ENCODE measurements around the gene MATR3.

The MATR3 gene

DNA sequence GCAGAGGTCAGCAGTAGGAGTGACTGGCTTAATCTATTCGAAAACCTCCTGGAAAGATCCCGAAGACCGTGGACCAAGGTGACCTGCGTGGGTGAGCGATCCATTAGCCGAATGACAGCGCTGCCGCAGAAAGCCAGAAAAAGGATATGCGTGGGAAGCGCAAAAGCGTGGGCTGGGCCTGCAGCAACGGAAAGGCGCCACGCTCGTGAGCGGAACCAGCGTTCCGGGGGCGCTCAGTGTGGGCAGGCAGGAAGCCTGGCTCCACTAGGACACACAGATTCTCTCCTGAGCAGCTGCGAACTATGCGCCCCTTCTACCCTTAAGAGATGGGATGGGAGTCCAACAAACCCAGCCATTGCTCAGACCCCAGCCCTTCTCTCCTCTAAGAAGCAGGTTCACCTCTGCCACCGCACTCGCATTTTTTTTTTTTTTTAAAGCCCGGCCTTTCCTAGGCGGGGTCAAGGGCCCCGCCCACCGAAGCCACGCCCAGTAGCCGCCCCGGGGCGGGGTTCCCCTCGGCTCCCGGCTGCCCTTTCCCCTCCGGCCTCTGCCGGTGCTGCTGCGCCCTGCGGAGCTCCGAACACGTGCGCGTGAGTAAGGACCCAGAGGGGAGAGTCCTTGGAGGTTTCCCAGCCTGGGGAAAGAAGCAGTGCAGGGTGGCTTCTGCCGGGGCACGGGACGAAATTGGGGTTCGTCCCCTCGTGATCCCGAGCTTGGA, 19.8 kb upstream of the MATR3 start:
- peaks cover 9% of the 10 kb centered on the region; the same call in 1 of the 2 replicates for H3K36me3 ChIP-seq (ENCODE audit: control insufficient read depth, insufficient read depth, low read length)
- no peaks in the 10 kb centered on the region for H3K27me3 ChIP-seq (replicated peaks; ENCODE audit: control insufficient read depth, insufficient read depth, low read length)
- peak overlapping the region; percentile 79 for H3K4me3 ChIP-seq (replicated peaks; ENCODE audit: low read depth, low read length)
- peak; percentile 95 for DNase-seq (ENCODE audit: extremely low read depth, insufficient read length)
- TF ChIP-seq, protein P1, sequence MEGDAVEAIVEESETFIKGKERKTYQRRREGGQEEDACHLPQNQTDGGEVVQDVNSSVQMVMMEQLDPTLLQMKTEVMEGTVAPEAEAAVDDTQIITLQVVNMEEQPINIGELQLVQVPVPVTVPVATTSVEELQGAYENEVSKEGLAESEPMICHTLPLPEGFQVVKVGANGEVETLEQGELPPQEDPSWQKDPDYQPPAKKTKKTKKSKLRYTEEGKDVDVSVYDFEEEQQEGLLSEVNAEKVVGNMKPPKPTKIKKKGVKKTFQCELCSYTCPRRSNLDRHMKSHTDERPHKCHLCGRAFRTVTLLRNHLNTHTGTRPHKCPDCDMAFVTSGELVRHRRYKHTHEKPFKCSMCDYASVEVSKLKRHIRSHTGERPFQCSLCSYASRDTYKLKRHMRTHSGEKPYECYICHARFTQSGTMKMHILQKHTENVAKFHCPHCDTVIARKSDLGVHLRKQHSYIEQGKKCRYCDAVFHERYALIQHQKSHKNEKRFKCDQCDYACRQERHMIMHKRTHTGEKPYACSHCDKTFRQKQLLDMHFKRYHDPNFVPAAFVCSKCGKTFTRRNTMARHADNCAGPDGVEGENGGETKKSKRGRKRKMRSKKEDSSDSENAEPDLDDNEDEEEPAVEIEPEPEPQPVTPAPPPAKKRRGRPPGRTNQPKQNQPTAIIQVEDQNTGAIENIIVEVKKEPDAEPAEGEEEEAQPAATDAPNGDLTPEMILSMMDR (IDR thresholded peaks at IDR 0.05; ENCODE audit: insufficient read depth, low read length, poor library complexity, severe bottlenecking): peak; percentile 1

DNA sequence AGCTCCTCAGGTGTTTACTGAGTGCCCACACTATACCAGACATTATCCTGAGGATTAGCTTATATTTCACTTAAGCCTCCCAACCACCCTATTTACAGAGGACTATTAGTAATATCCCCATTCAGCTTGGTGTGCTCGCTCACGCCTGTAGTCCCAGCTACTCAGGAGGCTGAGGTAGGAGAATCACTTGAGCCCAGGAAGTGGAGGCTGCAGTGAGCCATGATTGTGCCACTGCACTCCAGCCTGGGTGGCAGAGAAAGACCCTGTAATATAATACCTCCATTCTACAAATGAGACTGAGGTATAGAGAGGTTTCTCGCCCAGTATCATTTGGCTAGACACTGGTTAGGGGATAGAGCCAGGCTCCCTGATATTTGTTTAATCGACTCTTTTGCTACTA, 18.0 kb upstream of the MATR3 start:
- H3K4me3 ChIP-seq (replicated peaks; ENCODE audit: low read depth, low read length): peak overlapping the region; percentile 79
- H3K27me3 ChIP-seq (replicated peaks; ENCODE audit: control insufficient read depth, insufficient read depth, low read length): no peaks in the 10 kb centered on the region
- peaks cover 9% of the 10 kb centered on the region; the same call in 1 of the 2 replicates for H3K36me3 ChIP-seq (ENCODE audit: control insufficient read depth, insufficient read depth, low read length)
- TF ChIP-seq, protein P1 (IDR thresholded peaks at IDR 0.05; ENCODE audit: insufficient read depth, low read length, poor library complexity, severe bottlenecking): no peak
- no peak for DNase-seq (ENCODE audit: extremely low read depth, insufficient read length)

DNA sequence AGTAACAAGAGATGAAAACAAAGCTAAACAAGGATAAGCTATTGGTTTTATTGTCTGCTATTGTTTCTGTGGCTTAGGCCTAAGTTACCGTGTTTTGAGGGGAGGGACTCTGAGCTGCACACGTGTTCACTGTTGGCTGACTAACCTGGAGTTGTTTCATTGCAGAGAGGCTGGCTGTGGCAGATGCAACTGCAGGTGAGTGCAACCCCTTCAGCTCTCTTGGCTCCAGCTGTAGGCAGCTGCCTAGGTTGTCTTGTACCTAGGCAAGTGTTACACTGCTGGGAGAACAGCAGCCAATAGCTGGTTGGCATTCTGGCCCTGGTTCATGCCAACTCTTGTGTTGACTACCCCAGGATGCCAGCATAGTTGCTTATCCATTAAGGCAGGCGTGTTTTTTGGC, 17.6 kb upstream of the MATR3 start:
- Histone ChIP-seq H3K36me3 (ENCODE audit: control insufficient read depth, insufficient read depth, low read length) (peaks cover 10% of the 10 kb centered on the region; the same call in 1 of the 2 replicates), H3K4me3 (replicated peaks; ENCODE audit: low read depth, low read length) (peak overlapping the region; percentile 79), H3K27me3 (replicated peaks; ENCODE audit: control insufficient read depth, insufficient read depth, low read length) (no peaks in the 10 kb centered on the region)
- TF ChIP-seq, protein P1 (IDR thresholded peaks at IDR 0.05; ENCODE audit: insufficient read depth, low read length, poor library complexity, severe bottlenecking): no peak
- no peak for DNase-seq (ENCODE audit: extremely low read depth, insufficient read length)

DNA sequence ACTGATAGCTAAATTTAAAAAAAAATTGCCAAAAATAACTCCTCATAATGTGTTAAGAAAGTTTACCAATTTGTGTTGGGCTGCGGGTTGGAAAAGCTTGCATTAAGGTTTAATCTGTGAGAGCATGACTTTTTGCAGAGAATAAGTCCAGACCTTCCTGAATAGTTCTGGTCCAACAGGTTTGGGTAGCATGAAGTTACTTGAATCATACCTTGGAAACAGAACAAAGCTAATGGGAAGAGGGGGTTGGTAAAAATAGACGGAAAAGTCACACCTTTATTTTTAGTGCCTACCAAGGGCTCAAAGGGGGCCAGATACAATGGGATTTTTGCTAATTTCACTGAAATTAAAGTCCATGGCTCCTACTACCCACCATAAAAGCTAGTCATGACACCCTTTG, 17.1 kb upstream of the MATR3 start:
- Histone ChIP-seq H3K36me3 (ENCODE audit: control insufficient read depth, insufficient read depth, low read length) (peaks cover 12% of the 10 kb centered on the region), H3K27me3 (replicated peaks; ENCODE audit: control insufficient read depth, insufficient read depth, low read length) (no peaks in the 10 kb centered on the region), H3K4me3 (replicated peaks; ENCODE audit: low read depth, low read length) (peak overlapping the region; percentile 79)
- TF ChIP-seq, protein P1 (IDR thresholded peaks at IDR 0.05; ENCODE audit: insufficient read depth, low read length, poor library complexity, severe bottlenecking): no peak
- DNase-seq (ENCODE audit: extremely low read depth, insufficient read length): no peak

DNA sequence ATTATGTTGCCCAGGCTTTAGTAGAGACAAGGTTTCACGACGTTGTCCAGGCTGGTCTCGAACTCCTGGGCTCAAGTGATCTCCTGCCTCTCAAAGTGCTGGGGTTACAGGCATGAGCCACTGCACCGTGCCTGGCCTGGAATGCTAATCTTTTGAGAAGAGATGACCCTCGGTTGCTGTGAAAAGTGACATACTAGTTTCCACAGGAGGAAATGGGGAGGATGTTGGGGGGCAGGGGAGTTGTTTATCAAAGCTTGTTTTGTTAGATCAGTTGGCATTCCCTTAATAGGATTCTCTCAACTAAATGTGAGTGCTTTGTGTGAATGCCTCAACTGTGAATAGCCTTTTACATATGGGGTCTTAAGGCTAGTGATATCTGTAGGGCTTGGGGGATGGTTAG, 16.4 kb upstream of the MATR3 start:
- peaks cover 14% of the 10 kb centered on the region for H3K36me3 ChIP-seq (ENCODE audit: control insufficient read depth, insufficient read depth, low read length)
- TF ChIP-seq, protein P1 (IDR thresholded peaks at IDR 0.05; ENCODE audit: insufficient read depth, low read length, poor library complexity, severe bottlenecking): no peak
- peak overlapping the region; percentile 79 for H3K4me3 ChIP-seq (replicated peaks; ENCODE audit: low read depth, low read length)
- no peaks in the 10 kb centered on the region for H3K27me3 ChIP-seq (replicated peaks; ENCODE audit: control insufficient read depth, insufficient read depth, low read length)
- no peak for DNase-seq (ENCODE audit: extremely low read depth, insufficient read length)

Data from GM06990 (cell line).